Measurements from ENCODE around the gene RAB35.

Gene RAB35

DNA sequence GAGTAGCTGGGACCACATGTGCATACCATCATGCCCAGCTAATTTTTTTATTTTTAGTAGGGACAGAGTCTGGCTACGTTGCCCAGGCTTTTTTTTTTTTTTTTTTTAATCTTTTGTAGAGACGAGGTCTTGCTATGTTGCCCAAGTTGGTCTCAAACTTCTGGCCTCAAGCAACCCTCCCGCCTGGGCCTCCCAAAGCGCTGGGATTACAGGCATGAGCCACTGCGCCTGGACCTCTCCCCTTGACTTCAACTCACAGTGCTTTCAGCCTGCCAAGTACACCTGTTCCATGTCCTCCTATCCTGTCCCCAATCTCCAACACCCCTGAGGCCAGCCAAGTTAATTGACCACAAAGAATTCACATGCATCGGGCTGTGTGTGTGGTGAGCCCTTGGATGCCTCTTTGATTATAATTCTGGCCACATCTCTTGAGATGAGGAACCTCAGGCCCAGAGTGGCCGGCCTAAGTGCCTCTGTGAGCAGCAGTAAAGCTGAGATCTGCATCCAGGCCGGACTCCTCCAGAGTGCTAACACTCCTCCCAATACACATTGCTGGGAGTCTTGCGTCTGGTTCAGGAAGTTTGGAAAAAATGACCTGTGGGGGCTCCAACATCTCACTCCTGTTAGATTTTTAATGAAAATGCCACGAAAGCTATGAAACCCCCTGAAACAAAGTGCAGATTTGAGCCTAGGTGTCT is 6.8 kb downstream of the RAB35 start:
- in situ Hi-C loops (cut with HindIII; ENCODE audit: low sequenced_read_pairs), result loop anchor here (10.0 kb wide), 1 partner anchor 65 kb away; no protein-coding TSS in a partner anchor

DNA sequence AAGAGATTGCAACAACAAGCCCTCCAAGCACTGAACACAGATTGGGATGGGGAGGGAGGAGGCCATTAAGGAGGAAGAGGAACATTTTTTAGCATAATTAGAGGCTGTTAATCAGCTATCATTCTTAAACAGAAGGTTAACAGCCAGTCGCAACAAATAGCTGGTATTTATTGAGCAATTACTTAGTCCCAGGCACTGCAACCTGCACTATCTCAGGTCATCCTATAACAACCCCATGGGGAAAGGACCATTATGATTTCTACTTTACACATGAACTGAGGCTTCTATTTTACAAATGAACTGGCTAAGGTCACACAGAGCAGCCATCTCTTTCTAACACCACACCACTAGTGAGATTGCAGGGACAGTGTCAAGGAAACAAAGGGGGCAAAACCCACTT is 10.4 kb downstream of the RAB35 start:
- in situ Hi-C loops (cut with HindIII; ENCODE audit: low sequenced_read_pairs), result no loop called here

DNA sequence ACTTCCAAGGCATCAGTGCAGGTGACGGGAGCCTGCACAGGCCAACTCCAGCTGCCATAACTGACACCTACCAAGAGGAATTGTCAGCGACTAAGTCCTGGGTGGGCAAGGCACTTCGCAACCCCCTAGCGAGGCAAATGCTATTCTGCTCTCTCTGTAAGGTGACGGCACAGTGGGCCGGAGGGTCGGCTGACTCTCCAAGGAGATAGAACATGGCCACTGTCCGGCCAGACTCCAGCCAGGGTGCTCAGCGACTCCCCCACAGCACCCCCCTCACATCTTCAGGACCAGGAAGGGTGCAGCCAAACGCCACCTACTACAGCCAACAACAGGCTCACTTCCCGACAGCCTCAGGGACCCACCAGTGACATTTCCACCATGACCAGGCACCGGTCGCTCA is 13.2 kb downstream of the RAB35 start:
- in situ Hi-C loops (cut with HindIII; ENCODE audit: low sequenced_read_pairs), result no loop called here

DNA sequence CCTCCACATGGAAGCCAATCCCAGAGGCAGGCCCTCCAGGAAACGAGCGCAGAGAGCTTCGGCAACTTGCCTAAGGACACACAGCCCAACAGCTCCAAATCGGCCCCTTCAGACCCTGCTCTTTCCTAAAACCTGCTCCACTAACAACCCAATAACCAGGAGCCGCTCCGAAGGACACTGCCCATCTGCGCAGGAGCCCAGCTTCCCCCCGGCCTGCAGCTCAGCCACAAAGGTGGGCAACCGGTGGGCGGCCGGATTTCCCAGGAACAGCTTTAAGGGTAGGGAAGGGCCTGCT is 13.6 kb downstream of the RAB35 start:
- in situ Hi-C loops (cut with HindIII; ENCODE audit: low sequenced_read_pairs), result no loop called here

DNA sequence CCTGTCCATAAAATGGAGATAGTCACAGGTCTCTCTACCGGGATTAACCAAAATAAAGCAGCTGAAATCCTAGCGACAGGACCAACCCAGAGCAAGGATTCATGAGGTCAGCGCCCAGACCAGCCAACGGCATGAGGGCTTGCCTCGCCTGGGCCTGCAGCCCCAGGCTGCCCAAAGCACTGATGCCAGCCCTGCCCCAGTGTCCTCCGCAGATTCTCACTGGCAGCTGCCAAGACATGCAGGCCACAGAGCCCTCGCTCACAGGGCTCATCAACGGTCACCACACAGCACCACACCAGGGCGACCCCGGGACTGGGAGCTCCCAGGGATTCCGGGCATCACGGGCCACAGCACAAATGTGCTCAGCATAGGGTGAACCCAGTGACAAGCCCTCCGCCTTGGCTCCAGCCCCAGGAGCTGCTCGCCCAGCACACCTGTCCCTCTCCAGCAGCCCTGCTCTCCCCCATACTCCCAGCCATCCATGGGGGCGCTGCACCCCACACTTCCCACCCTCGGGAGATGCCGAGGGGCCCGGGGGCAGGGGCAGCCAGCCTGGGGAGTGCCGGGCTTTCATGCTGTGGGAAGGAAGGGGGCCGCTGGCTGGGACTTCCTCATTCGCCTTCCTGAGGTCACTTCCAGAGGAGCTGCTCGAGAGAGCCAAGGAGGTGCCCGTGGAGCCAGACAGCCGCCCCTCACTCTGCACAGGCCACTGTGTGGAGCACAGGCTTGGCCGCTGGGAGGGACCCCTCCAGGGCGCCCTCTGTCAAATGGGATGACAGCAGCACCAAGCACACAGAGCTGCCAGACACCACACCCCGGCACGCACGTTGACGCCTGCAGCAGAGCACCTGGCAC is 14.1 kb downstream of the RAB35 start:
- in situ Hi-C loops (cut with HindIII; ENCODE audit: low sequenced_read_pairs), result no loop called here

DNA sequence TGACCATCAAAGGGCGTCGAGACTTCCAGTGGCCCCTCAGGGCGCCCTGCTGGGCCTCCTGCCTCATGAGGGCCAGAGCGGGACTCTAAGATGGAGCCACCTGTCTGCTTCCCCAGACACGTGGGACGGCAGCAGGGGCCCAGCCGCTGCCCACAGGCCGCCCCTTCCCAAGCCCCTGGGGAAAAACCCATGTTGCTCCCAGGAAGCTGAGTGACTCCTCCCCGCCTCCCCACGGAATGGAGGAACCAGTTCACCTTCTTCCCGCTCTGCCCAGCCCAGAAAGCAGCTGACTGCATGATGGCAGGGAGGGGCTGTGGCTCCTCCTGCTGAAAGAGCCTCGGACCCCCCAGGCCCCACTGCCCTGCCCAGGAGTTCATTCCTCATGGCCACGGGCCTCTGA is 14.9 kb downstream of the RAB35 start:
- in situ Hi-C loops (cut with HindIII; ENCODE audit: low sequenced_read_pairs), result no loop called here

DNA sequence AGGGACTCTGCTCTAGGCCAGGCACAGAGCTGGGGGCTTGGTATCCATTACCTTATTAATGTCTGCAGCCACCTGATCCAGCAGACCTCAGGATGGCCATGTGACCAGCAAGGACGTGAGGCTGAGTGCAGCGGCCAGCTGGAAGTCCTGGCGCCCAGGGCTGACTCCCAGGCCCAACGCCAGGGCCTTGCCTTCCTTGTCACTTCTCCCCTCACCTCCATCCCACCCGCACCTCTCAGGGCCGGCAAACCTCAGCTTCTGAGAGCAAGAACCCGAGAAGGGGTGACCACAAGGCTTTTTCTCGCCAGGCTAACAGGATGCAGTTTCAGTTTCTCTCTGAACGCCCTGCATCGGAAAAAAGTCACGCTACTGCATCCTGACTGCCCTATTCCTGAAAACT is 15.4 kb downstream of the RAB35 start:
- in situ Hi-C loops (cut with HindIII; ENCODE audit: low sequenced_read_pairs), result no loop called here

DNA sequence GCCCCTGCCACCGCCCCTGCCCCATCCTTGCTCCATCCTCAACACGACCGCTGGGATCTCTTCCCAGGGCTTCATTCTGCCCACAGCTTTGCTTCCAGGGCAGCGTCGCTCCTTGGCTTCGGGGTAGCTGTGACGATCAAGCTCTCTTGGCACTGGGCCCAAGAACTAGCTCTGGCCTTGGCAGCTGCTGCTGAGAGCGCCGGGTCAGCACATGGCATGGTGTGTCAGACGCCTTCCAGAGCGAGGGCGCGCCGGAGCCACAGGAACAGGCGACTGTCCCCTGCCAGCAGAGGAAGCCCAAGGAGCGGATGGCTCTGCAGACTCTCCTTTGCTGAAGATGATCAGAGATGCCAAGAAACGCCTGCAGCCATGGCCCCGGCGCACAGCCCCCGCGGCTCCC is 15.9 kb downstream of the RAB35 start:
- in situ Hi-C loops (cut with HindIII; ENCODE audit: low sequenced_read_pairs), result no loop called here

DNA sequence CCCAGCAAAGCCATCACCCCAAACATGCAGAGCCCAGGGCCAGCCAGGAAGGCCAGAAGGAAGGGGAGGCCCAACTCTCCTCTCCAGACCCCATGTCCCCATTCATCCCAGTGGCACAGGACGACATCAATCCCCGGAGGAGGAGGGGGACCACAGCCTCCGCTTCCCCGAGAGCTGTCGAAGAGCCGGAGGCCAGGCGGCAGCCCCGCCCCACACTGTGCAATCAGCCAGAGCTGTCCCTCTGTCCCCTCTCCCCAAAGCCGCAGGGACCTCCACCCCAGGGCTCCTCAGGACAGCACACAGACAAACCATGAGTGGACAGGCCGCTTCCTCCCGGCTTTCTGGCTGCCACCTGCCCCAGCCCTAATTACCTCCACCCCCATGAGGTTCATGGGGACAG is 16.8 kb downstream of the RAB35 start:
- in situ Hi-C loops (cut with HindIII; ENCODE audit: low sequenced_read_pairs), result no loop called here

DNA sequence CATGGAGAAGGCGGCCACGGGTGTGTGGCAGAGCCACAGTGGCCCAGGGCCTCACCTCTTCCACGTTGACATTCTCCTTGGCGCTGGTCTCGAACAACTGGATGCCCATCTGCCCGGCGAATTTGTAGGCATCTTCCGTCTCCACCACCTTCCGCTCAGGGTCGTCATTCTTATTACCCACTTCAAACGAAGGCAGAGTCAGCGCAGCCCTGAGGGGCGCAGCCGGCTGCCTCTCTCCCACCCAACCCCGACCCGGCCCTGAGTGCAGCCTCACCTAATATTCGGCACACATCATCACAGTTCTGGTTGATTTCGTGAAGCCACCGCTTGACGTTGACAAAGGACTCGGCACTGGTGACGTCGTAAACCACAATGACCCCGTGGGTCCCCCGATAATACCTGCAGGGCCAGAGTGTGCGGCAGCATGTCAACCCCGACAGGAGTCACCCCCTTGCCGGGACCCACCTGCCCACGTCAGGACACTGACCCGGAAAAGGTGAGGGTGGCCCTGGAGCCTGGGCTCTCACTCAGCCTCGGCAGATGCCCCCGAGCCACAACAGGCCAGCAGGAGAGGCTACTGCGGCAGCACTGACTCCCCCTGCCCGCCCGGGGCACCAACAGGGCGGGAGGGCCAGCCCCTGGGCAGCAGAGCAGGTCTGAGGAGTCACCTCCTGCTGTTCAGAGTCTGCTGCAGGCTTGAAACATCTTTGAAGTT is 17.6 kb downstream of the RAB35 start:
- in situ Hi-C loops (cut with HindIII; ENCODE audit: low sequenced_read_pairs), result no loop called here

DNA sequence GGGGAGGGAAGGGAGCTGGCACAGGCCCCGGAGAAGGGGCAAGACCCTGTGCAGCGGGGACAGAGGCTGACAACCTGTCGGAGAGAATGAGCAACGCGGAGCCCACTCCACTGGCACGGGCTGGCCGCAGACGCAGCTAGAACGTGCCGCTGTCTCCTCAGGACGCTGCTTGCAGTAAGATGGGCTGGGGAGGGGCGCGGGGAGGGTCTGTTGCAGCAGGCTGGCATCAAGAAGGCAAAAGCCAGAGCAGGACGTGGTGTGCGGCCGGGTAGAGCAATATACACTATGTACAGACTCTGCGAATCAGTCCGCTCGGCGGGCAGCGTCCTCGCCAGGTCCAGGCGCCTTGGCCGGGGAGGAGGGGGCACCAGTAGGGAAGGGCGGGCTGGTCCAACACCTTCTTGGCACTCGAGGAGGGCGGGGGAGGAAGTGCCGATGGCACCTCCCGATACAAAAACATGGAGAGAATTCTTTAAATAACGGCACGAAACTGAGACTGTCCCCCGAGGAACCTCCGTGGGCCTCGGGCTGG is 19.8 kb downstream of the RAB35 start:
- in situ Hi-C loops (cut with HindIII; ENCODE audit: low sequenced_read_pairs), result no loop called here

DNA sequence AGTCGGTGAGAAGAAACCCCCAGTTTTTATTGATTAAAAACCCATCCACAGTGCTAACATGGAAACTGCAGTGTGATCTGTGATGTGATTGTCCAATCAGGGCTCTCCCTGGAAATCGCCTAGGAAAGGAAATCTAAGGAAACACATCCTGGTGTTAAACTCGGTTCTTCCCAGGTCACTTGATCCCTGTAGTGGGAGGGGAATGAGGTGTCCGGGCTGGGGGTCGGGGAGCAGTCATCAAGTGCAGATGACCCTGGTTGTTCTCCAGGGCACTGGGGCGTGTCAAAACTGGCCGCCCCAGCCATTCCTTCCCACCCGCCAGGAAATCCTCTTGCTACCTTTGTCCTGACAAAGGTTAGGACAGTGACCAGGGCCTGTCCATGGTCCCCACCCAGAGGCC is 20.8 kb downstream of the RAB35 start:
- in situ Hi-C loops (cut with HindIII; ENCODE audit: low sequenced_read_pairs), result no loop called here

DNA sequence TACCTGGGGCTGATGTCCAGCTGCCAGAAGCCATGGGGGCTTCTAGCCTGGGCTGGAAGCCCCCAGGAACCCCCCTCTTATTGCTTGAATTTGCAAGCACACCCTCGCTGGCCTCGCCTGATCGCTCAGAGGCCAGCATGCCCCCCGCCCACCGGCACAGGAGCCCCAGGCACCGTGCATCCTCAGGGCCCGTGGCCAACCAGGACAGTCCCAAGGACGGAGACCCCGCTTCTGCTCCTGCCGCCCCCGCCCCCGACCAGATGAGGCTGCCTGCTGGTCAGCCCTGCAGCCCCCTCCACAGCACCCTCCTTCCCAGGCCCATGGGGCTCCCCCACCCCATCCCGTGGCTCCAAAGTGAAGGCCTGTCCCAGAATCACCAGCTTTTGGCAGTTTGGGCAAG is 21.2 kb downstream of the RAB35 start:
- in situ Hi-C loops (cut with HindIII; ENCODE audit: low sequenced_read_pairs), result no loop called here

DNA sequence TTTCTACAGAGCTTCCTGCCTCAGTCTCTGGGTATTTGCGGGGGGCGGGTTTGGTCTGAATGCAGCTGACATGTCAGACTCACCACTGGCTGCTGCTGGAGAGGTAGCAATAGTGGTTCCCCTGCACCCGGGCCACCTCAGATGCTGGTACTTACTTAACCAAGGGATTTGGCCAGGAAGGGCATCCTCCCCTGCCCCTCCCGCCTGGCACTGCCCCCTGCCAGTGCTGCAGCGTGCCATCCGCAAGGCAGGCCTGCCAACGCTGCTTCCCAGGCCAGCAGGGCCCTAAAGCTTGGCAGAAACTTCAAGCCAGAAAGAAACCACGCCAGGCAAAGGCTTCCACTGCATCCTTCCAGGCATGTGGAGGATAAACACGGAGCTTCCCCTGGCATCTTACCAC is 22.1 kb downstream of the RAB35 start:
- in situ Hi-C loops (cut with HindIII; ENCODE audit: low sequenced_read_pairs), result no loop called here

DNA sequence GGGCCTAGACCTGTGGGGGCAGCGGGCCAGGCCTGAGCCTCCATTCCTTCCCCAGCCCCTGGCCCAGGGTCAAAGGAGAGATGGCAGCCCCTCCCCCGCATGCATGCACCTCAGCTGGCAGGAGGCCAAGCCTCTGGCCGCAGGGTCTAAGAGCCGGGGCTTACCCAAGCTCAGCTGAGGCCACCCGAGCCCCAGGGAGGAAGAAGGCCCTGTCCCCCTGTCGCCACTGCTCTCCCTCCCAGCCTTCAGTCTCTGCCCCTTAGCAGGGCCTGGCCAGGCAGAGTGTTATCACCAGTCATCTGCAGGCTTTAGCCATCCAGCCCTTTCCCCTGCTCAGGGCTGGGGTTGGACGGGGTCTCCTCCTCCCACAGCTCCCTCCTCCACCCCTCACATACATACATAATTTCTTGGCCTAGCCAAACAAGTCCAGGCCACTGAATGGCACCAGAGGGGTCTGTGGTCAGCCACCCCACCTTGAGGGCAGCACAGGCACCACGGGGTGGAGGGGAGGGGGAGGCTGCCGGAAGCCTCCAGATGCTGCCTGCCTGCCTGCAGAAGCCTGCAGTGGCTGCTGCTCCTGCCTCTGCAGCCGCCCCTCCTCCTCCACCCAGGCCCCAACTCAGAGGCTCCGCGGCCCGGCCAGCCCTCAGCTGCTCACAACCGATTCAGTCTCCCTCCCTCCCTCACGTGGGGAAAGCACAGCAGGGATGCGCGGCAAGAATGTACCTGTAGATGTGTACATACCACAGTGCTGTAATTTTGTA is 22.8 kb downstream of the RAB35 start:
- in situ Hi-C loops (cut with HindIII; ENCODE audit: low sequenced_read_pairs), result no loop called here

DNA sequence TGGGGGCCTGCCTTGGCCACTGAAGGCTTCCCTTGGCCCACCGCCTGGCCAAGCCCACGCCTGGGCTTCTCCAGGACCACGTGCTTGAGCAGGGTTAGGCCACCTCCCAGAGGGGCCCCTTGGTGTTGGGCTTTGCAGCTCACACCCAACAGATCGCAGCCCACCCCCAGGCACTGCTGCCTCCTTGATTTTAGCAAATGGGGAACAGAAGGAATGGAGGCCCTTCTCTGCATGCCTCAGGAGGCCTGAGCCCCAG is 23.3 kb downstream of the RAB35 start:
- in situ Hi-C loops (cut with HindIII; ENCODE audit: low sequenced_read_pairs), result no loop called here

DNA sequence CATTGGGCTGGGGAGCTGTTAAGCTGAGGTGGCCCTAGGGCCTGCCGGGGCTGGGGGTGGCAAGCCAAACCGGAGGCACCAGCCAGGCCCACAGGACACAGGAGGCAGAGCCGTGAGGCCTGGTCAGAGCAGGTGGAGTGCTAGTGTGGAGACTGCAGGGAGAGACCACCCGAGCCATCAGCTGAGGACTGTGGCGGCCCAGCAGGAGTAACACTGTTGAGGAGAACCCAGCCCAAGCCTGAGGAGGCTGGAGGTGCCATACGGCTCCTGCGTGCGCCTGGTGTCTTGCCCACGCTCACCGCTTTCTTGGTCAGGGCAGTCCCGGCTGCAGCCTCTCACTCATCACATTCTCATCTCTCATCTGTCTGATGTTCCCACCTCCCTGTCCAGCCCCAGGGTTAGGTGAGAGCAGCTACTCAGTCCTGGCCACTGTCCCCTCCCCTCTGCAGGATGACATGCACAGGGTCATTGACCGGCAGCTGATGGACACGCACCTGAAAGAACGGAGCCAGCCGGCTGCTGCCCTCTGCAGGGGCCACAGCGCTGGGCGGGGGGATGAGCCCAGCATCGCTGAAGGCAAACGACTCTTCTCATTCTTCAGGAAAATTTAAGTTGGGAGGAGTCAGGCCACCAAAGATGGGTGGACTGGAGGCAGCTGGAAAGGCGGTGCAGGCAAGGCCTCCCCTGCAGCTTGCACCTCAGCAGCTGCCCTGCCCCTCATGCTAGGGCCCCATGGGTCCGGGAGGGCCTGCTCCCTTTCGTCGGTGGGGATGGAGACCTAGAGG is 23.8 kb downstream of the RAB35 start:
- in situ Hi-C loops (cut with HindIII; ENCODE audit: low sequenced_read_pairs), result no loop called here

DNA sequence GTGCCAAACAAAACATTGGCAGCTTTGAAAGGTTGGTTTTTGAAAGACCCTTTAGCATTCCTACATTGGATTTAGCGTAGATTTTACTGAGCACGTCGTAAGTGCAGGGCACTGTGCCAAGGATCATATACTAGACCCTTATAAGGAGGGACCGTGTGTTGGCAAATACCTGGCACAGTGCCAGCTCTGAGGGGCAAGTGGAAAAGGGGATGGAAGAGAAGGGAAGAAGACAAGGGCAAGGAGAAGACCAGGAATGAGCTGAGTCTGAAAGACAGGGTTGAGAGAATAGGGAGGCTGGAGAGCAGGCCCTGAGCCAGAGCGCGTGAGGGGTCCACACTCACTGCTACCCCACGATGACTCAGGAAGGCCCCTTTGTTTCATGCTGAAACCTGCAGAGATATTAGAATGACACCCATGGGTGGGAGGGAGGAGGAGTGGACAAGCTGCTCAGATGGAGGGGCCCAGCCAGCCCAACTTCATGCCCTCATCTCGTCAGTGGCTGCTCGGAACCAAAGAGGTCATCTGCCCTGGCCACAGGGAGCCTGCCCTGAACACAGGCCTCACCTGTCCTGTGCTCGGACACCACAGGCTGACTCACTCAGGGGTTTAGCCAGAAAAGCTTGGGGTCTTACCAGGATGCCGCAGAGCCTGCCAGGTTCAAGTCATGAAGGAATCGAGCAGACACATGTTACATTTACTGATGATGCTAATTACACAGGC is 25.0 kb downstream of the RAB35 start:
- in situ Hi-C loops (cut with HindIII; ENCODE audit: low sequenced_read_pairs), result no loop called here

DNA sequence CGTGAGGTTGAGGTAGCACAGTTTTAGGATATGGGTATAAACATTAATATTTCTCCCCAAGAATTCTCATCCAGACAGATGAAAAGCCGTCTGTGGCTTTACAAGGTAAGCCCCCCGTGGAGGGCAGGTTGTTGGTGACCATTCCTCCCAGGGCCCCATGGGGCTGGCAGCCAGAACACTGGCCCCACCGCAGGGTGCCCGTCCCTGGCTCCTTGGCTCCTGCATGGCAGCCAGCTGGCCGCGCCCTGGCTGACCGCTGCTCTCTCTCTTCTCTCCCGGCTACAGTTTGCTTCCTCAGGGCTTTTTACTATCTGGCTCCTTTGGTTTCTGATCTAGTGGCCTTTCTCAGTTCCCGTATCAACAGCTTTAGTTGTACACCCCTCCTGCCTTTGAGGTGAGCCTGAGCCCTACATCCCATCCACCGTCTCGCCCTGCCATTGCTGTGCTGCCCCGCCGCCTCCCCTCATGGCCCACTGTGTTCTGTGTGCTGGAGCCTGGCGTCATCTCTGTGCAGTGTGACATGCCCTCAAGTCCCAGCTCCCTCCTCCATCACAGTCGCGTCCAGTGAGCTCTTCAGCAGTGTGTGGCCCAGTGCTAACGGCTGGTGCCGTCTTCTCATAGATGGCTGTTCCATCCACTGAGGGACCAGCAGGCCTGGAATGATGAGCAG is 25.8 kb downstream of the RAB35 start:
- in situ Hi-C loops (cut with HindIII; ENCODE audit: low sequenced_read_pairs), result no loop called here

Measured in endothelial cell of hepatic sinusoid (primary cell).